HG03457 (cell line): ENCODE results near the gene LY6G6F.

Experiments used
- ATAC-seq: cut with Tn5 transposase; IDR thresholded peaks from one replicate; pipeline ENCODE4 v1.9.1; 2021; ENCODE audit warnings: moderate number of reproducible peaks; ENCODE audit not compliant: unreplicated experiment

LY6G6F gene

GRCh38 chr6:31706599-31706998 lies at the start of gene LY6G6F:
Gene LY6G6F (plus strand): TSS chr6:31706866. CDS start chr6:31706907, 41 bp downstream.
- ATAC-seq, result no peak

- ATAC-seq, result no peak
These were observed 49.1 kb upstream of the LY6G6F start for GRCh38 chr6:31657406-31658157.

- ATAC-seq, result no peak
These were observed 48.4 kb upstream of the LY6G6F start for GRCh38 chr6:31658158-31658688.

GRCh38 chr6:31658983-31659648 lies 47.5 kb upstream of the LY6G6F start:
- ATAC-seq, result no peak

GRCh38 chr6:31659649-31660380 lies 46.9 kb upstream of the LY6G6F start:
- ATAC-seq, result no peak

GRCh38 chr6:31660381-31661261 lies 46.0 kb upstream of the LY6G6F start, which contains the start of gene C6orf47:
Gene C6orf47 (minus strand): TSS chr6:31660778. CDS start chr6:31659947, 831 bp downstream.
- ATAC-seq, result no peak

- no peak for ATAC-seq
These were observed 45.2 kb upstream of the LY6G6F start for GRCh38 chr6:31661262-31662123.

- ATAC-seq, result no peak
These were observed 44.4 kb upstream of the LY6G6F start for GRCh38 chr6:31662124-31662723.

GRCh38 chr6:31663126-31663960 lies 43.3 kb upstream of the LY6G6F start:
- ATAC-seq, result no peak

GRCh38 chr6:31663961-31664789 lies 42.5 kb upstream of the LY6G6F start:
- no peak for ATAC-seq

- ATAC-seq, result peak; percentile 0
These were observed 41.7 kb upstream of the LY6G6F start, which contains the start of gene GPANK1 for GRCh38 chr6:31664790-31665500. Gene GPANK1 (minus strand): TSS chr6:31664997. CDS start chr6:31664478, 519 bp downstream.

GRCh38 chr6:31665501-31666336 lies 40.9 kb upstream of the LY6G6F start, which contains the start of gene CSNK2B:
Gene CSNK2B (plus strand): TSS chr6:31666080. CDS start chr6:31666832, 752 bp downstream.
- peak; percentile 54 for ATAC-seq

- no peak for ATAC-seq
These were observed 40.2 kb upstream of the LY6G6F start for GRCh38 chr6:31666337-31666965.

- no peak for ATAC-seq
These were observed 37.0 kb upstream of the LY6G6F start, which contains the start of gene LY6G5B for GRCh38 chr6:31669676-31670075. Gene LY6G5B (plus strand): TSS chr6:31669976. CDS start chr6:31670951, 975 bp downstream.
